HCT116 (cell line): Measurements from ENCODE around the gene USP16. TPM values are rescaled to one million over a fixed set of nuclear protein-coding genes. Genes with fewer than 3 reads are reported as not detected.

Experiments
- ATAC-seq: fragments of 200-7000 bp; cut with Tn5 transposase; 2 replicates; pipeline ENCODE4 v1.9.1; 2020; ENCODE audit warnings: mild to moderate bottlenecking, moderate library complexity
- BruUV-seq: library from RNA; stranded (reverse); fragments of 400-500 nt; replicated peaks from 2 replicates; lab custom pipeline; 2021; lab: Mats Ljungman, UMichigan
- CTCF ChIA-PET: fragments of 300-600 bp; sonication (Branson Sonifier 250); formaldehyde crosslinking; loops from one replicate; lab custom pipeline; 2021; ENCODE audit warnings: antibody characterized with exemption; lab: Charles Lee
- POLR2A ChIA-PET: fragments of 300-600, 350-600 bp; sonication (Branson Sonifier 250); formaldehyde crosslinking; loops from one replicate; lab custom pipeline; 2021; ENCODE audit warnings: antibody characterized with exemption; lab: Charles Lee
- RAD21 ChIA-PET, 2 experiments: fragments of 300-600 bp; sonication (Branson Sonifier 250); formaldehyde crosslinking; loops; one replicate each; lab custom pipeline; 2023; ENCODE audit warnings: low total read pairs in 2 of 2; ENCODE audit not compliant: uncharacterized antibody in 2 of 2, unreplicated experiment in 2 of 2, low non-redundant PET in 1 of 2; lab: Charles Lee
- DNase-seq: peaks from one replicate; pipeline ENCODE4 v3.0.0-alpha.2; 2010; ENCODE audit warnings: low read depth, low spot score
- H2AFZ ChIP-seq: fragments of 200-600 bp; shearing (Covaris generic), sonication (generic); 2 replicates; pipeline ENCODE4 v1.6.1; 2017; ENCODE audit warnings: low read depth, mixed run types, mixed read lengths, antibody characterized with exemption, low read length; ENCODE audit not compliant: poor library complexity, severe bottlenecking
- H3K27ac ChIP-seq: 2 replicates; pipeline ENCODE4 v1.5.1; 2012; ENCODE audit warnings: low read depth, low read length
- H3K27me3 ChIP-seq: fragments of 200-600 bp; sonication (generic); 2 replicates; pipeline ENCODE4 v1.6.1; 2016; ENCODE audit warnings: mixed run types, low read length, mixed read lengths; ENCODE audit not compliant: insufficient read depth
- H3K36me3 ChIP-seq, 2 experiments: fragments of 200-500 bp in 1 of 2; fragments of 200-600 bp in 1 of 2; sonication (Bioruptor generic) in 1 of 2; sonication (generic) in 1 of 2; 2 replicates each; pipeline versions ENCODE4 v1.5.1 to v1.6.1; 2014 to 2016; ENCODE audit warnings: low read length in 2 of 2, inconsistent platforms in 1 of 2, mixed read lengths in 1 of 2, mixed run types in 1 of 2; ENCODE audit not compliant: insufficient read depth in 2 of 2, control insufficient read depth in 1 of 2
- H3K4me1 ChIP-seq, 2 experiments: fragments of 200-600 bp in 1 of 2; sonication (generic) in 1 of 2; 2 replicates each; pipeline versions ENCODE4 v1.5.1 to v1.6.1; 2012 to 2017; ENCODE audit warnings: low read length in 2 of 2, inconsistent platforms in 1 of 2, mild to moderate bottlenecking in 1 of 2, mixed read lengths in 1 of 2, mixed run types in 1 of 2, moderate library complexity in 1 of 2; ENCODE audit not compliant: insufficient read depth in 2 of 2, control insufficient read depth in 1 of 2
- H3K4me2 ChIP-seq: fragments of 200-600 bp; sonication (generic); 2 replicates; pipeline ENCODE4 v1.6.1; 2017; ENCODE audit warnings: mixed run types, low read length, mixed read lengths
- H3K4me3 ChIP-seq, 2 experiments: fragments of 200-600 bp in 1 of 2; sonication (generic) in 1 of 2; replicated peaks in 1 of 2; 2 replicates each; pipeline ENCODE4 v1.5.1; 2011 to 2016; ENCODE audit warnings: low read length in 2 of 2, control low read depth in 1 of 2, low read depth in 1 of 2, mild to moderate bottlenecking in 1 of 2, mixed read lengths in 1 of 2, mixed run types in 1 of 2
- H3K79me2 ChIP-seq: fragments of 200-600 bp; sonication (generic); 2 replicates; pipeline ENCODE4 v1.6.1; 2017; ENCODE audit warnings: mild to moderate bottlenecking, mixed run types, low read length, moderate library complexity, mixed read lengths; ENCODE audit not compliant: insufficient read depth
- H3K9ac ChIP-seq: fragments of 200-600 bp; sonication (generic); 2 replicates; pipeline ENCODE4 v1.6.1; 2016; ENCODE audit warnings: low read length, mixed read lengths
- H3K9me2 ChIP-seq: fragments of 200-600 bp; sonication (generic), shearing (Covaris generic); 2 replicates; pipeline ENCODE4 v1.6.1; 2017; ENCODE audit warnings: mixed run types, mild to moderate bottlenecking, moderate library complexity; ENCODE audit not compliant: insufficient read depth
- H3K9me3 ChIP-seq, 2 experiments: fragments of 200-500 bp in 1 of 2; fragments of 200-600 bp in 1 of 2; sonication (Bioruptor generic) in 1 of 2; sonication (generic) in 1 of 2; 2 replicates each; pipeline ENCODE4 v1.6.1; 2014 to 2017; ENCODE audit warnings: low read length in 2 of 2, mixed read lengths in 2 of 2, inconsistent platforms in 1 of 2, low read depth in 1 of 2, mild to moderate bottlenecking in 1 of 2, mixed run types in 1 of 2, moderate library complexity in 1 of 2; ENCODE audit not compliant: control insufficient read depth in 1 of 2, insufficient read depth in 1 of 2
- H4K20me1 ChIP-seq: fragments of 200-600 bp; sonication (generic), shearing (Covaris generic); 2 replicates; pipeline ENCODE4 v1.6.1; 2017; ENCODE audit warnings: mixed run types, mild to moderate bottlenecking, moderate library complexity; ENCODE audit not compliant: insufficient read depth
- ATF3 ChIP-seq: IDR thresholded peaks from 2 replicates; pipeline ENCODE4 v1.6.1; 2012
- CBX3 ChIP-seq: IDR thresholded peaks from 2 replicates; pipeline ENCODE4 v1.6.1; 2012; ENCODE audit warnings: low read depth
- CEBPB ChIP-seq: IDR thresholded peaks from 2 replicates; pipeline ENCODE4 v1.6.1; 2012; ENCODE audit warnings: low read depth
- EGR1 ChIP-seq: IDR thresholded peaks from 2 replicates; pipeline ENCODE4 v1.6.1; 2012; ENCODE audit warnings: low read depth
- ELF1 ChIP-seq: IDR thresholded peaks from 2 replicates; pipeline ENCODE4 v1.6.1; 2012; ENCODE audit warnings: low read depth, borderline replicate concordance
- EZH2phosphoT487 ChIP-seq: fragments of 200-600 bp; IDR thresholded peaks from 2 replicates; pipeline ENCODE4 v1.6.1; 2018; ENCODE audit warnings: antibody characterized with exemption, borderline replicate concordance
- JUND ChIP-seq: IDR thresholded peaks from 2 replicates; pipeline ENCODE4 v1.6.1; 2012
- MAX ChIP-seq: IDR thresholded peaks from 2 replicates; pipeline ENCODE4 v1.6.1; 2012
- POLR2A ChIP-seq: IDR thresholded peaks from 2 replicates; pipeline ENCODE4 v1.7.0; 2011; ENCODE audit warnings: borderline replicate concordance; ENCODE audit not compliant: insufficient read depth, insufficient read length; ENCODE audit errors: extremely low read depth
- RAD21 ChIP-seq: IDR thresholded peaks from 2 replicates; pipeline ENCODE4 v1.6.1; 2012; ENCODE audit warnings: low read depth, mild to moderate bottlenecking
- REST ChIP-seq: IDR thresholded peaks from 2 replicates; pipeline ENCODE4 v1.6.1; 2012; ENCODE audit warnings: low read depth
- SIN3A ChIP-seq: IDR thresholded peaks from 2 replicates; pipeline ENCODE4 v1.6.1; 2012; ENCODE audit warnings: low read depth
- SP1 ChIP-seq: IDR thresholded peaks from 2 replicates; pipeline ENCODE4 v1.6.1; 2012; ENCODE audit warnings: low read depth
- SRF ChIP-seq: IDR thresholded peaks from 2 replicates; pipeline ENCODE4 v1.6.1; 2012; ENCODE audit warnings: low read depth
- TCF7L2 ChIP-seq: IDR thresholded peaks from 2 replicates; pipeline ENCODE4 v1.7.0; 2011; ENCODE audit warnings: borderline replicate concordance, inconsistent platforms; ENCODE audit not compliant: insufficient read depth, insufficient read length; ENCODE audit errors: extremely low read depth
- YY1 ChIP-seq: IDR thresholded peaks from 2 replicates; pipeline ENCODE4 v1.6.1; 2011; ENCODE audit warnings: low read length, low read depth, moderate library complexity, mild to moderate bottlenecking; ENCODE audit not compliant: insufficient replicate concordance; ENCODE audit errors: extremely low read depth
- ZBTB33 ChIP-seq: IDR thresholded peaks from 2 replicates; pipeline ENCODE4 v1.6.1; 2011; ENCODE audit warnings: mild to moderate bottlenecking, low read length, moderate library complexity; ENCODE audit not compliant: insufficient replicate concordance; ENCODE audit errors: extremely low read depth
- ZFX ChIP-seq: fragments of 450-650 bp; IDR thresholded peaks from 2 replicates; pipeline ENCODE4 v1.6.1; 2017
- ZNF274 ChIP-seq: fragments of 200-500 bp; sonication (Bioruptor generic); IDR thresholded peaks from 2 replicates; pipeline ENCODE4 v1.6.1; 2014; ENCODE audit warnings: mild to moderate bottlenecking, low read depth, low read length, inconsistent platforms
- intact Hi-C: fragments of 100-400 bp; cut with micrococcal nuclease; formaldehyde crosslinking; loops from 2 replicates; pipeline ENCODE4 v1.10.0; 2022
- total RNA-seq: library from RNA; stranded (reverse); gene quantifications from one replicate; pipeline ENCODE4 v1.2.1, GENCODE V29; 2021; ENCODE audit not compliant: unreplicated experiment

The USP16 gene
- total RNA-seq, 1 experiment from 2014 or later = 35.9 TPM

GRCh38 chr21:29073222-29074006 is 48.9 kb downstream of the USP16 start, which contains the start of gene CCT8 (continued):
- TF ChIP-seq REST (no peak), POLR2A (peak; percentile 88)

- Histone ChIP-seq H3K9me2 (no peaks in the 10 kb centered on the region), H3K79me2 (peaks cover 45% of the 10 kb centered on the region), H3K36me3 (peaks cover 11 to 19% of the 10 kb centered on the region in 2 experiments), H3K4me1 (peaks cover 20 to 42% of the 10 kb centered on the region in 2 experiments), H3K4me3 (peak overlapping the region; percentile 85 to 100), H3K9me3 (no peaks in the 10 kb centered on the region), H3K27ac (peak overlapping the region; percentile 91), H4K20me1 (peaks cover 34% of the 10 kb centered on the region), H2AFZ (no peak overlapping the region), H3K27me3 (no peaks in the 10 kb centered on the region), H3K4me2 (peak overlapping the region; percentile 92), H3K9ac (peak overlapping the region; percentile 97)
- DNase-seq (no peak), ATAC-seq (peak; percentile 56)
- RAD21 ChIA-PET = interaction anchor here in 1 of 2 experiments (0.6 kb wide), 1 partner anchor 15 kb away, joined by 3 read pairs; no protein-coding TSS in a partner anchor
- POLR2A ChIA-PET = interaction anchor here (0.6 to 2.0 kb wide), 9 partner anchors 11 to 393 kb away, joined by 3 to 6 read pairs (median 4); partner anchors contain the start of gene USP16
- intact Hi-C loops = no loop called here
- CTCF ChIA-PET = interaction anchor here (1.4 kb wide), 1 partner anchor 274 kb away, joined by 4 read pairs; no protein-coding TSS in a partner anchor
- TSS peak; percentile 96 for BruUV-seq
- TF ChIP-seq SIN3A (no peak), SP1 (no peak), SRF (no peak), EGR1 (no peak), JUND (no peak), RAD21 (no peak), MAX (no peak; the same call in 1 of the 2 replicates), ZFX (no peak), POLR2A (no peak), TCF7L2 (no peak), ZBTB33 (no peak), CBX3 (no peak), CEBPB (no peak), EZH2phosphoT487 (no peak), ZNF274 (no peak), ATF3 (no peak), YY1 (no peak), ELF1 (no peak)
Observed at GRCh38 chr21:29074007-29074376, 49.5 kb downstream of the USP16 start.
